Globus pallidus (tissue), 1 donor: Measurements from ENCODE around the gene ZBTB24.

Experiments used
- DNase-seq: peaks from one replicate; pipeline ENCODE4 v3.0.0-alpha.2; 2015; ENCODE audit warnings: low spot score

Gene ZBTB24

DNA sequence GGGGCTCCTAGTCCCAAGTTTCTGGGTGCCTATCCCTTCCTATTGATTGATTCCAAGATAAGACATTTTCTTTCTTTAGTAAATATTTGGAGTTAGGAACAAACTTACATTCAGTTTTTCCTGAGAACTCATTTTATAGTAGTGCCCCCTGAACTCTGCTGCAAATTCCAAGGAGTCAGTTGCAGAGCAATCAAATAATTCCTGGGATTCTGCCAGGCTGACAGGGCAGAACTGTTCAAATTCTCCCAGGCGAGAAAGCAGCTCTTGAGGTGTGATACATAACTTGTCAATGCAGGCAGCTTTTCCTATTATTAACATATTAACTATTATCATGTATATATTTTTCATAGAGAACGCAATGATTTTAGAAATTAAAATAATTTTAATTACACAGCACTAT lies 15.9 kb upstream of the ZBTB24 start:
- no peak for DNase-seq

DNA sequence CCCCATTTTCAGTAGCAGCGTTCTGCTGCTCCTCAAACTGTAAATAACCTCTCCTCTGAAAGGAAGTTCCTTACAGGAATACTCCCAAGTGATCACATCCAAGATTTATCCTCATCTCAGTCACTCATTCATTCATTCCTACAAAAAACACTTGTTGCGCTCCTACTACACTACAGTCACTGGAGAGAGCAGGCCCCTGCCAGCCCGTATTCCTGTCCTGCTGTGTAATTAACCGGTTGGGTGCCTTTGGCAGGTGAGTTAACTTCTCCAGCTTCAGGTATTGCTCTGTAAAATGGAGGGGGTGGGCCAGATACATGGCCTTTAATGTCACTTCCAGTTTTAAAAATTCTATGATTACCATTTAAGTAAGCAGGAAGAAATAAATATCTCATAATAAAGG lies 15.0 kb upstream of the ZBTB24 start:
- no peak for DNase-seq

DNA sequence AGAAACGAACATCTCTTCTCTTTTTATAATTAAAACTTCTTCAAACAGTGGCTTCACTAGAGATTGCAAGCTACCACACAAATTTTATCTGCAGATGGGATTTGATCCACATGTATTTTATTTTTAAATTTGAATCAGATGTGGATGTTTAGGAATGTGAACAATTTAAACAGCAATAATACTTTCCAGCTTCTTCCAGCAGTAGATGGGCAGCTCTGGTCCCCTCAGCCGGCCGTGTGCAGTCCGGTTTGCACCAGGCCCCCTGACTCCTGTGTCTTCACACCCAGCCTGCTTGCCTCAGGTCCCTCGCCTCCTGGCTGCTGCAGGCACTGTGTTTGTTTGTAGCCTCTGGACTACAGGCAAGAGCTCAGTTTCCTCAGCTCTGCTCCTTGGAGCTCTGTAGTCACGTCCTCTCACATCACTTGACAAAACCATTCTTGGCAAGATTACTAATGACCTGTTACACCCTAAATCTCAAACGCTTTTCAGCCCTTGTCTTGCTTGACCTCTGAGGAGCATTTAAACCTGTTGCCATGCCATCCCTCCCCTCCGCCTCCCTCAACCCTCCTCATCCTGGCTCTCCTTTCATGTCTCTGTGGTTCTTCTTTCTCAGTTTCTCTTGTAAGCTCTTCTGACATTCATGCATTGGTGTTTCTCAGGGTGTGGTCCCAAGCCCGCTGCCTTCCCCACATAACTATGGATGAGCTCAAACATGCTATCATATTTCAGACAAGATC lies 13.2 kb upstream of the ZBTB24 start:
- no peak for DNase-seq

DNA sequence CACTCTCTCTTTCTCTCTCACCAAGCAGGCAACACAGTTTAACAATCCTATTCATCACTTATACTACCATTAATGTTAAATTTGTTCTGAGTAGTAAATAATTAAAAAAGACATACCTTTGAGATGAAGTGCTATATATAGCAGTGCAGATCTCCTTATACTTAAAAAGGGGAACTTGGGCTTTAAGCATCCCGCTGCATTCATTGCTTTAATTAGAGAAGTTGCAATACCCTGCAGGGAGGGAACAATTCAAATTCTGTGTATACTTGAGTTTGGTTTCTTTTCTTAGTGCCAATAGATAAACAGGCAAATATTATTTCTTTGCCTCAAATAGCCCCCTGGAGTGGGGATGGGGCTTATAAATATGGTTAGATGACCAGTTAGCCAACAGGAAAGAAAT lies 10.8 kb upstream of the ZBTB24 start:
- no peak for DNase-seq

DNA sequence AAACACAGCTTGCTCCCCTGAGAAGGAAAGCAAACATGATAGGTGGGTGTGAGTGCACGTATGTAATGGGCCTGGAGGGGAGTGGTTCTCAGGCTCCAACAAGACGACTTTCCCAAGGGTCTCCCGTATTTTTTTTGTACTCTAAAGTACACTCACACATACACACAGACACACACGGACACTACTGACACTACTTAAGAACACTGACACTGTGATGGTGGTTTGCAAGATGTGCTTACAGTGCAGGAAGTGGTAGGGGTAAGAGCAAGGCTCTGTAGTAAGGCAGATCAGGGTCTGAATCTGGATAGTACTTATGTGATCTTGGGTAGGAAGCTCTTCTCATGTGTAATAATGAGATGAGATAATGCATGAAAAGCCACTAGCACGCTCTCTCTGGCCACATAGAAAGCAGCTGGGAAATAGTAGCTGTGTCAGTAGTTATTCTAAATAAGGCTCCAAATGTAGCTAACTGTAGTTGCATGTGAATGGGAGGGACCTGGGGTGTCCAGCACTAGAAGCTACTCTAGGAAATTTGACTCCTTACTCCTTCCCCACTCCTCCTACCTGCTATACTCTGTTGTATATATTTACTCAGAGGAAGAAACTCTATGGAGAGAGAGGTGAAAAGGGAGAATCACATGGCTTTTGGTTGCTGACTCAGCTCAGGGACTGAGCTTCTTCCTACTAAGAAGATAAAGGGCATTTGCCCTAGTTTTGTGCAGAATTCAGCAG lies 8.4 kb upstream of the ZBTB24 start:
- no peak for DNase-seq

DNA sequence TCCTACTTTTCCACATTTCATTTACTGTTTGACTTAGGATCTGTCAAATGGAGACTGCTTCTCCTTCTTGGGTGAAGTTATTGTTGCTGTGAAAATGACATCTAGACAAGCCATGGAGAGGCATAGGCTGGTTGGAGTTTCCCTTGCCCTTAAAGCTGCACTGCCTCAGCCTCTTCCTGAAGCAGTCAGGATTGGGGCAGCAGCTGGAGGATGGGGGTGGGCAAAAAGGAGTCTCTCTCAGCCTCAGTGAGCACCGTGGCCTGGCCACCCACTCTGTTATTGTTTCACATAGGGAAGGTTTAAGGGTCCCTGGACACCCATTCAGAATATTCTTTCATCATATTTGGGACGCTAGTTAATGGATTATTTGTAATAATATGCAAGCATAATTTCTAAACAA lies 7.7 kb upstream of the ZBTB24 start:
- DNase-seq = no peak

DNA sequence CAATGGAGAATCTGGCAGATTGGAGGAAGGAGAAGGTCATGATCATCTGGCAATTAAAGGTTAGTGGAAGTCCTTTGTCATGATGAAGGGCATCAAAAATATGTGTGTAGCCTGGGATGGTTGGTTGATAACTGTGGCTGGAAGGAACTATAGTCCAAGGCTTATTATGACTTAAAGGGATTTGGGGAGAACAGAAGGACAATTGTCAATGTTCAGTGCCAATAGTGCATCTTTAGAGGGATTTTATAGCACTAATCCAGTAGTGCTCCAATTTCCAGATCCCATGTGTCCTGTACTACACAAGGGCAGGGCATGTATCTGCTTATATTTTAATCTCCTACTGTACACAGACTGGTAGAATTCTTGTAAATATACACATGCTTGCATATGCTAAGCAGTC lies 5.0 kb upstream of the ZBTB24 start:
- no peak for DNase-seq

DNA sequence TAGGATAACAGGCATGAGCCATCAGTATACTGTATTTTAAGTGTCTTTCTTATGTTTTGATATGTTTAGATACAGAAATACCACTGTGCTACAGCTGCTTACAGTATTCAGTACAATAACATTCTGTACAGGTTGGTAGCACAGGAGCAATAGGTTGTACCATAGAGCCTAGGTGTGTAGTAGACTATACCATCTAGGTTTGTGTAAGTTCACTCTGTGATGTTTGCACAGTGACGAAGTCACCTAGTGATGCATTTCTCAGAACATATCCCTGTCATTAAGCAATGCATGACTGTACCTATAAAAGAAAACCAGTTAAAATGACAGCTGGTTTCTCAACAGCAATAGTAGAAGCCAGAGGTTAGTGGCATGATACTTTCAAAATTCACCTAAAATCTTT lies 3.0 kb upstream of the ZBTB24 start:
- DNase-seq = no peak

DNA sequence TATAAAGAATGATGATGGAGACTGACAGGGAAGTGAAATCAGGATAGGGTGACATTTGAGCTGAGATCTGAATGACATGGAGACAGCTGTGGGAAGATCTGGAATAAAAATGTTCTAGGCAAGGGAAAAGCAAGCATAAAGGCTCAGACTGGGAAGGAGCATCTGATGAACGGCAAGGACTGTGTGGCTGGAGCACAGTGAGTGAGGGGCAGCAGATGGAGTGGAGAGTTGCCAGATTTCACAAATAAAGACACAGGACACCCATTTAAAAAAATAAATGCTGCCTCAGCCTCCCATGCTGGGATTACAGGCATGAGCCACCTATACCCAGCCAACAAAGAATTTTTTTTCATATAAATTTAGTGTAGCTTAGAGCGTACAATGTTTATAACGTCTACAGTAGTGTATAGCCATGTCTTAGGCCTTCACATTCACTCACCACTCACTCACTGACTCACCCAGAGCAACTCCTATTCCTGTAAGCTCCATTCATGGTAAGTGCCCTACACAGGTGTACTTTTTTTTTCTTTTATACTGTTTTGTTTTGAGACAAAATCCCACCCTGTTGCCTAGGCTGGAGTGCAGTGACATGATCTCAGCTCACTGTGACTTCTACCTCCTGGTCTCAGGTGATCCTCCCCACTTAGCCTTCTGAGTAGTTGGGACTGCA lies 2.4 kb upstream of the ZBTB24 start:
- no peak for DNase-seq

DNA sequence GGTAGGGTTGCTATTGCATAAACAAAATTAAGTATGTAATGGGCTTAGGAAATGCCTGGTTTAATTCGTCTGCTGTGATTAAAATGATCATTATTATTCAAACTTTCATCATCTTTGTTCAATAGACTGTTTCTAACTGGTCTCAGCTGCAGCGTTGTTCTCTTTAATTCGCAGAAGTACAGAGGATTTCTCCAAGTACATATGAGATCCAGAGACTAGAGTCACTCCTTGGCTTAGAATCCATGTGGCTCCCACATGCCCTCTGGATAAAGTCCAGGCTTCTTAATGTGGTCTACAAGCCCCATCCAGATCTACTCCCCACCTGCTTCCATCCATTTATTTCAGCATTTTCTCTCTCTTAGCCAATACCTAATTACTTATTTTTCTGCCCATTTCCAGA lies 1.1 kb upstream of the ZBTB24 start:
- no peak for DNase-seq

DNA sequence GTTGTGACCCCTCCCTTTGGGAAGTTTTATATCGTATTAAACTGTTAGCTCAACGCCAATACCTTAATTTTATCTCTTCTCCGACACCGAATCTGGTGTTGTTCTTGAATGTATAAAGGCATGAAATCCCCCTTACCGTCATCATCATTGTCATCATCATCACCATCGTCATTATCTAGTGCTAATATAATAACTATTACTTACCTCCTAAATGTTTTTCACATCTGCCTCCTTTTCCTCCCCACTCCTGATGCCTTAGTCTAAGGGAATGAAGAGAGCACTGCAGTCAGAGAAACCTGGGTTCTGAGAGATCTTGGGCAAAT lies 677 bp upstream of the ZBTB24 start:
- no peak for DNase-seq

DNA sequence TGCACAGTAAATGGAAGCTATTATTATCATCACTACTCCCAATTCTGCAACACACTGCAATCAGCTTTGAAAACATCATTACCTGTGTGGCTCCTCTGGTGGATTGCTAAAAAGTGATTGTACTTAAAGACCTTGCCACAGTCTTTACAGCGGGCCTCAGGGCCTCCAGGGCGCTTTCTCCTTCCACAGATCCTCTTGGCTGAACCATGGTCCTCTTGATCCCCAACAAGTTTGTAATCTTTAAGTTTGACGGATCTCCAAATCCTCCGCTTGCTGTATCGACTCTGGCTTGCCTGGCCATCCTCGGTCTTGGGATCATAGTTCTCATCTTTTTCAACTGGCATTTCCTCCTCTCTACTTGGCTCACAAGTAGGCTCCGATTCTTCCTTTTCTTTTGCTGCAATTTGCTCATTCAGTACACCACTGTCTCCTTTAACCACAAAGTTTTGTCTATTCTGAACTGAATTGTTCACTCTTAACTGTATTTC lies 2.0 kb downstream of the ZBTB24 start:
- no peak for DNase-seq

DNA sequence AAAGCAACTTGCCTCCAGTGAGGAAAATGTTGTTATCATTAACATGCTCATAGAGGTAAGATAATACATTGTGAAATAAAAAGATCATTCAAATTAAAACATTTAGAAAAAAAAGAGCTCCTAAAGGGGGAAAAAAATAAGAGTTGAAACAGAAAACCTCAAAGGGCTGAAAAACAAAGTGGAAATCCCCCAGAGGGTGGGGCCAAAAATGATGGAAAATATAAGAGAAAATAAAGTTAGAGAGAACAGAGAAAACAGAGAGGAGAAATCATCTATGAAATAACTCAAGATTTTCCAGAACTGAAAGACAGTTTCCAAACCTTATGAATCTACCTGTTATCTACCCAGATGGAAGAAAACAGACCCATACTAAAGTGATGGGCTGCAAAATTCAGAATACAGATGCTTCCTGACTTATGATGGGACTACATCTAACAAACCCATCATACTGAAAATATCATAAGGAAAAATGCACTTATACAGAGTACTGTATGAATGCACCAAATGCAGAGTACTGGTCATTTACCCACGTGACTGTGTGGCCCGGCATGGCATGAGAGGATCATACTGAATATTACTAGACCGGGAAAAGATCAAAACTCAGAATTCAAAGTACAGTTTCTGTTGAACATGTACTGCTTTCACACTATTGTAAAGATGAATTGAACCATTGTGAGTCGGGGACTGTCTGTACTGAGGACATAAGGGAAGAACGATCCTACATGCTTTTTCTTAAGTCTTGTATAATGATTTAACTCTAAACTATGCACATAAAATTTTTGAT lies 4.0 kb downstream of the ZBTB24 start:
- DNase-seq = no peak

DNA sequence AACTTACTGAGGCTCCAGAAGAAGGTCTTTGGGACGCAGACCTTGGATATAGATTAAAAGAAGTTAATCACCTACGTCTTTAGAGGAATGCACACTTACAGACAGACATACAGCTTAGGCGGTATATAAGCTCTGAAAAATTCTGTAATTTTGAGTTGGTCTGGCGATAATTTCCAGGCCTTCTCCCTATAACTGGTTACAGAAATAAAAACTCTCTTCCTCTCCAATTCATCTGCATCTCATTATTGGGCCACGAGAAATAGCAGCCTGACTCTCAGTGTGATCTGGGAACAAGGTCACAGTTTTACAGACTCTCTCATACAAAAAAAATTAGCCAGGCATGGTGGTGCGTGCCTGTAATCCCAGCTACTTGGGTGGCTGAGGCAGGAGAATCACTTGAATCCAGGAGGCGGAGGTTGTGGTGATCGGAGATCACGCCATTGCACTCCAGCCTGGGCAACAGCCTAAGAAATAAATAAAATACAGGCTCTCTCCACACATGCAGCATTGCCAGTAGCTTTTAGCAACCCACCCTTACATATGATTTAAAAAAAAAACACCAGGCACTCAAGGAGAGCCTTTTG lies 4.7 kb downstream of the ZBTB24 start:
- DNase-seq = no peak

DNA sequence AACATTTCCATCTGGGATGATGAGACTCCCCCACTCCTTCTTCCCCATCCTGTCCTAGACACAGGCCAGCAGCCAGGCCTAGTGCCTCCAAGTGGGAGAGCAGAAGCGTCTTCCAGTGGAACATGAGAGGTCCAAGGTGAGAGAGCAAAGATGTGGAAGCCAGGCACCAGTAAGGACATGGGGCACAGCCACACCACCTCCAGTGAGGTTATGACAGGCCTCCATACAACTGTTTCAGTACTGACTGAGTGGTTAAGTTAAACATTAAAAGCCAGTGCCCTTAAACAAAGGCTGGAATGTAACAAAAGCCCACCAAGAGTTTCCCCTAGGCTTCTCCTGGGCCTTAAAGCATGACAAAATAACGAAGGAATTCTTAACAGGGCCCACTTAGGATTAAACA lies 5.3 kb downstream of the ZBTB24 start:
- DNase-seq = no peak

DNA sequence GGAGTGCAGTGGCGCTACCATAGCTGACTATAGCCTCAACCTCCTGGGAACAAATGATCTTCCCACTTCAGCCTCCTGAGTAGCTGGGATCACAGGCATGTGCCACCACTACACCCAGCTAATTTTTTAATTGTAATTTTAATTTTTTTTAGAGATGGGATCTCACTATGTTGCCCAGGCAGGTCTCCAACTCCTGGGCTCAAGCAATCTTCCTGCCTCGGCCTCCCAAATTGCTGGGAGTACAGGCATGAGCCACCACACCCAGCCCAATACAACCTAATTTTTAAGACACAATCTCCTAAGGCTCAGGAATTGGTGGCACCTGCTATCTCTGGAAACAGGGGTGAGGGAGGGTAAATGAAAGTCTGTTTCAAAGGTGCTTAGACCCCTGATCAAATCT lies 5.8 kb downstream of the ZBTB24 start:
- DNase-seq = no peak

DNA sequence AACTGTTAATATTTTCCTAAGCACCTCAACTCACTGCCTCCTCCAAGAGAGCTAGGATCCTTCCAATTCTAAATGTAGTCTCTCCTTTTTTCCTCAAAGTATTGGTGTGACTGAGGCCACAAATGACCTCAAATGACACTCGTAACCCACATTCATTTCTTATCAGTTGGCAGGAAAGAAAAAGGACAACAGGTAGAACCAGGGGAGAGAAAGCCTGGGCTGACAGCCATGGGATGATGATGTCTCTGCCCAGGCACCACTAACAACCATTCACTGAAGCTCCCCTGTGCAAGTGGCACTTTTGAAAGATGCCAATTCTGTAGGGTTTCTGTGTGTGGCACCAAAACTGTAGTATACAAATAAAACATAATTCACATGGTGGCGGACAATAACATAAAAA lies 7.4 kb downstream of the ZBTB24 start:
- no peak for DNase-seq

DNA sequence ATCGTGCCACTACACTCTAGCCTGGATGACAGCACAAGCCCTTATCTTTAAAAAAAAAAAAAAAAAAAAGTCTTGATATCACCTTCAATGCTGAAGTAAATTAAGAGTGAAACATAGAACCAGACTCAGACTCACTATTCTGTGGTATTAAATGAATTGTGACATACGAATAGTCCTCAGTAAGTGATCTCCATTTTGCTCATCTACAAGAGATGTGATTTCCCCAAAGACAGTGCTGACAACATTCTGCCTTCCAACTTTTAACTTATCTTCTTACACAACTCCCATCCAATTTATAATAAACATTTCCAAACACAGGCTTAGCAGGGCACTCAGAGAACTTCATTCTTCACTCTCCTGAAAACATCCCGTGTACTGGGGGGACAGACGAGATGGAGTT lies 8.0 kb downstream of the ZBTB24 start:
- DNase-seq = no peak

DNA sequence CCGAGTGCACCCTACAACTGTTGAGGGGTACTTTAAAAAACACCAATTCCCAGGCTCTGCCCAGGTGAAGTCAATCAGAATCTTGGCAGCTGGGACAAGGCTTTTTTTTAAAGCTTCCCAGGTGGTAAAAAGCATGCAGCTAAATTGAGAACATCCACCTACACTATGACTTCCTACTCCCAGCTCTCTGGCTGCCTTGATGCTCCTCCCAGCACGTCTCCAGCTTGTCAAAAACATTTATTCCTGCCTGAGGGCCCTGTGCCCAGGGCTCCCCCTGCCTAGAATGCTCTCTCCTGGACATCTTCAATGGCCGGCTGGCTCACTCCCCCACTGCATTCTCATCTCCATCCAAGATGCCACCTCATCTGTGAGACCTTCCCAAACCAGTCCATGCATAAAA lies 9.9 kb downstream of the ZBTB24 start:
- no peak for DNase-seq

DNA sequence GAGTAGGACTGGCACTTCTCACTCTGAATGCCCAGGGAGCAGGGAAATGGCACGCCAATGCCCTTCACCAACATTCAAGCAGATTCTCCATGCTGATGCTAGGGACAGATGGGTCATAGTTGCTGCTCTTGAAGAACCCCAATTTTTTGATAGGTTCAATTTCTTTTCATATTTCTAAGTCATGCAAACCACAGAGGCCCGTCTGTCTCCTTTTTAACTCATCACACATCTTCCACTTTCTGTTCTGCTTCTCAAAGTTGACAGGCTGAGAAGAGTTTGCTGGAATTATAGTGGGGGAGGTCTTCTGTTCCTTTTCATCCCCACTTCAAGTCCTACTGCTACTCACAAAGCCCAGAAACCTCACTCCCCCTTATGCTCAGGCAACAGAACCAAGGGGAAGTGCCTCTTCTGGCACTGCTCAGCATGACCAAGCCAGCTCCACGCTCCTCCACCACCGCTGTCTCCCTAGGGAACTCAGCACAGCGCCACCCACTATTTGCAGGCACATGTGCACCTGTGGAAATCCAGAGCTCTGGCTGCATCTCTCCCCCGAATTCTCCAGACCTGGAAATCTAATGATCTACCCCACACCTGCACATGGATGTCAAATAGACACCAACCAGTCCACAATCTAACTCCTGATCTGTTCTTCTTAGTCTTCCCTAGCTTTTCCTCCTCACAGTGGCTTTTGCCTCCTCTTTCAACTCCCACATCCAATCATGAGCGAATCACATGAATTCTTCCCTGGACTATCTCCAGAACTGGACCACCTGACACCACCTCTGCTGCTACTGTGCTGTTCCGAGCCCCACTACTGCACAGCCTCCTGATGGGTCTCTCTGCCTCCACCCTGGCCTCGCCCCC lies 10.7 kb downstream of the ZBTB24 start:
- no peak for DNase-seq

DNA sequence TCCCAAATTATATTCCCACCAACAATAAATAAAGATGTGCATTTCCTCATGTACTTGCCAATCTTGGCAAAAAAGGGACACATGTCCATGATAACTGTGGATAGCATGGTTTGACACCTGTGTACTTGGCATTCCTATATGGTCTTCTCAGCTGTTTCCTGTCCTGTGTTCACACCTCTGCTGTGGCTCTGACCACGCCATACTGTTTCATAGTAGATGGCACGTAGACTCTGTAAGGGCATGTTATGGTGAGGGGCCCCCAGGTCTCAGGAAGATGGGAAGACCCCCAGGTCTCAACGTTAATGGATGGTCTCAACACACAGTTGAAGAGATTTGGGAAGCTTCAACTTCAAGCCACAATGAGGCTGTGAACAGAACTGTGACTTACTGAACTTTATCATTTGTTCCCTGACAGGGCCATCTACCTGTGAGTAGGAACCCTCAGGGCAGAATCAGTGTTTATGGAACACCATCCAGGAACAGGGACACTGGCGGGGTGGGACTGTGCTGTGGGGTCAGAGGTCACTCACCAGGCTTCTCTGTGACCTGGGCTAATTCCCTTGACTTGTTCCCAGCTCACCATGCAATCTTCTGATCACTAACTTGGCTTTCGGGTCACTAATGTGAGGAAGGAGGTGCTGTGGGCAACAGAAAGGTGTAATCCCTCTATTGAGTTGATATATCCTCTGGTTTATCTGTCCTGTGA lies 11.8 kb downstream of the ZBTB24 start:
- no peak for DNase-seq
